Activated naive CD4-positive, alpha-beta T cell treated with anti-CD3 and anti-CD28 coated beads, Interleukin-2, amount 50 U/mL, for 16 hours (primary cell): ENCODE measurements around the gene MRPS18B.
"Not testable (repeated sequence)": the region's sequence is repeated elsewhere in the genome, so short reads cannot be mapped to it uniquely, and the experiment has no call there.

Source experiments
- DNase-seq: peaks from one replicate; pipeline ENCODE4 v3.0.0-alpha.2; 2020

Gene MRPS18B

GRCh38 chr6:30644769-30645168, 27.1 kb downstream of the MRPS18B start:
- no peak for DNase-seq

GRCh38 chr6:30645989-30646388, 28.3 kb downstream of the MRPS18B start:
- no peak for DNase-seq

DNA sequence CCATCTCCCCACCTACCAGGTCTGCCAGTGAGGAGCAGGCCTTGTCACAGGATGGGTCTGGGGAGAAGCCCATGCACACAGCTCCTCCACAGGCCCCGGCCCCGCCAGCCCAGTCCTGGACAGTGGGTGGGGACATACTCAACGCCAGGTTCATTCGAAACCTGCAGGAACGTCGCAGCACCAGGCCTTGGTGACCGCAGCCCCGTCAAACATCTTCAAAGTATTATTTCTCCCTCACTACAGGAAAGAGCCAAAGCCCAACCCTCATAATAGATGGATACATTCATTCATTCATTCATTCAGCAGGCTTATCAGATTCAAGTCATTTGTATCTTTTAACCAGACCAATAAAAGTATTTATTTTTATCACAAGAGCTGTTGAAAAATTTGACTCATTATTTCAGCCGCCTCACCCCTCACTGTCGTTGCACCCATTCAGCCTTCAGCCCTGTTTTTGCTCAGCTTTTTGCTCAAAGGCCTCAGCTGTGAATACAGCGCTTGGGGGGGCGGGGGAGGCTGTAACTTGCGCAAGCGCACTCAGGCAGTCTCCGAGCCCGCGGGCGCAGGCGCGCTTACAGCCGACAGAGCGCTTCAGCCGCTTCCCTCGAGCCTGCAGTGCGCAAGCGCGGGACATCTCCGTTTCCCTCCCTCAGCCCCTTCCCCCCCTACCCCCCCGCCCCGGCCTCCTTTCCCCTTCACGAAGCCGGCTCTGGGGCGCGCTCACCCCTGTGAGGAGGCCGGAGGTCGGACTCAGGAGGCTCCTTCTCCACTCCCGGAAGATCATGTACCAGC, 29.0 kb downstream of the MRPS18B start, which contains the start of gene C6orf136:
C6orf136 (plus strand) TSS at position 684 of the 792 bp plus-strand sequence; CDS start at position 783, 99 bp downstream.
- peak; percentile 93 for DNase-seq

DNA sequence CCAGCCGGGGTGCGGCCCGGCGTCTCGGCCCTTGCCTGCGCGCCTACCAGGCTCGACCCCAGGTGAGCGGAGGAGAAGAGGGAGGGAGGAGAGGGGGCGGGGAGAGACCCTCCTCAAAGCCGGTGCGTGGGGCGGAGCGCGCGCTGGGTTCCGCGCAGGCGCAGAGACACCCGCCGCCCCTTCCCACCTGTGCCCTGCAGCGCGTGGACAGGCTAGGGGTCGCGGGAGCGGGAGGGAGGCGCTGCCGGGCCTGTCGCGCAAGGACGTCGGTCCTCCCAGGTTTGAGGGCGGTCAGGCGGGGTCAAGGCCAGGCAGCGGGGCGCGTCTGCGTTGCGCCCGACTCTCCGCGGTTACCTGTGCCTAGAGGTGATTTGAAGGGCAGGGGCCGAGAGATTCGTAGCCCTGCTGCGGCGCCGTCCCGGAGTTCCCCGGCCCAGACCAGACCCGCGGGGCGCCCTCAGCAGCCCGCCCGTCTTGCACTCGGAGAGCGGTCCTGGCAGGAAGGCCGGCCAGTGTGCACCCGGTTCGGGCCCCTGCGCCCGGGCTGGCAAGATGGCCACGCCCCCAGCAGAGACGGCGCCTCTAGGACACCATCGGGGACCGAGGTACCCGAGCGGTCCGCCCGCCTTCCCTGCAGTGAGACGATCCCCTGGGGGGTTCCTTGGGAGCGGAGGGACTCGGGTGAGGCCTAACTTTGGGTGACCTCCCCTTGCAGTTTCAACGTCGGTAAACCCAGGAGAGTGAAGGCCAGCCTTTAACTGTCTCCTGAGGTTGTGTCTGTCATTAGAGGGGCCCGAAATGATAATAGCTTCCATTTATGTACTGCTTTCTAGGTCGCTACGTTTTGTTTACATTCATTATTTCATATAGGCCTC, 29.8 kb downstream of the MRPS18B start:
- peak; percentile 79 for DNase-seq

DNA sequence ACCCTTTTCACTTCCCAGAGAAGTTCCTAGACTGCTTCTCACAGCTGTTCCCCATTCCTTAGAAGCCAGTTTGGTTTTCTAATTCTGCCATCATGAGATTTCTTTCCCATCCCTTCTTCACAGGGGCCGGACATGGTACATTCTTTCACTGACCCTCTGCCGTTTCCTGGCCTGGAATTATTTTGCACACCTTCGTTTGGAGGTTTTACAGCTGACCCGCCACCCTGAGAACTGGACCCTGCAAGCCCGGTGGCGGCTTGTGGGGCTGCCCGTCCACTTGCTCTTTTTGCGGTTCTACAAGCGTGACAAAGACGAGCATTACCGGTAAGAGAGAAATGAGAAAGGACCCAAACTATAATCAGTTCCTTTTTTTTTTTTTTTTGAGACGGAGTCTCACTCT, 33.5 kb downstream of the MRPS18B start:
- no peak for DNase-seq

GRCh38 chr6:30654798-30655742, 37.4 kb downstream of the MRPS18B start:
- no peak for DNase-seq

GRCh38 chr6:30655743-30656094, 38.1 kb downstream of the MRPS18B start:
- DNase-seq: no peak

DNA sequence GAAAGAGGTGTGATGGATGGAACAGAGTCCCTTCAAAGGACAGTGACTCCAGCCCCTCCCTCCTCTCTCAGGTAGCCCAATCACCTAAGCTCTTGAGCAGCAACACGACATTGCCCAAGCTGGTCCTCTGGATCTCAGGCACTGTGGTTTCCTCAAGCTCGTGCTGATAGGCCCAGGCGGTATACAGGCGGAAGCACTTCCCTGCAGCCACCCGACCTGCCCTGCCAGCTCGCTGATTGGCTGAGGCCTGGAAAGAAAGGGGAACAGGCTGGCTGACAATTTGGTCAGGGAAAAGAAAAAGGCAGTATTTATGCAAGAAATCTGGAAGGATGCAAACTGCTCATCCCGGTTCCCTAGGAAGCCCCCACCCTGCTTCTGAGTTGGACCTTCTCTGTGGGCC, 38.9 kb downstream of the MRPS18B start:
- DNase-seq: no peak

- no peak for DNase-seq
Measured at GRCh38 chr6:30657454-30657853, 39.8 kb downstream of the MRPS18B start.

GRCh38 chr6:30657922-30658321, 40.3 kb downstream of the MRPS18B start:
- not testable (repeated sequence) for DNase-seq

GRCh38 chr6:30664994-30665767, 47.5 kb downstream of the MRPS18B start:
- DNase-seq: no peak

DNA sequence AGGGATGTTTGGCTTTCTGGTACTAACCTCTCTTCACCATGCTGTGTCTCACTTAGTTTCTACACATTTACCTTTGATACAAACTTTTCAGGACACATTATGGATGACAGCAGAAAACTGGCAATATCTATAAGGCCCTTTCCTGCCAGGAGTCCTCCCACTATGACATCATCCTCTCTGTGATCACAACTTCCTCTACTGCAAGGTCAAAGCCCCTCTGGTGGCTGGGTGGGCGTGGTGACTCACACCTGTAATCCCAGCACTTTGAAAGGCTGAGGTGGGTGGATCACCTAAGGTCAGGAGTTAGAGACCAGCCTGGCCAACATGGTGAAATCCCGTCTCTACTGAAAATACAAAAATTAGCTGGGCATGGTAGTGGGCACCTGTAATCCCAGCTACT, 48.7 kb downstream of the MRPS18B start:
- DNase-seq: peak; percentile 43

DNA sequence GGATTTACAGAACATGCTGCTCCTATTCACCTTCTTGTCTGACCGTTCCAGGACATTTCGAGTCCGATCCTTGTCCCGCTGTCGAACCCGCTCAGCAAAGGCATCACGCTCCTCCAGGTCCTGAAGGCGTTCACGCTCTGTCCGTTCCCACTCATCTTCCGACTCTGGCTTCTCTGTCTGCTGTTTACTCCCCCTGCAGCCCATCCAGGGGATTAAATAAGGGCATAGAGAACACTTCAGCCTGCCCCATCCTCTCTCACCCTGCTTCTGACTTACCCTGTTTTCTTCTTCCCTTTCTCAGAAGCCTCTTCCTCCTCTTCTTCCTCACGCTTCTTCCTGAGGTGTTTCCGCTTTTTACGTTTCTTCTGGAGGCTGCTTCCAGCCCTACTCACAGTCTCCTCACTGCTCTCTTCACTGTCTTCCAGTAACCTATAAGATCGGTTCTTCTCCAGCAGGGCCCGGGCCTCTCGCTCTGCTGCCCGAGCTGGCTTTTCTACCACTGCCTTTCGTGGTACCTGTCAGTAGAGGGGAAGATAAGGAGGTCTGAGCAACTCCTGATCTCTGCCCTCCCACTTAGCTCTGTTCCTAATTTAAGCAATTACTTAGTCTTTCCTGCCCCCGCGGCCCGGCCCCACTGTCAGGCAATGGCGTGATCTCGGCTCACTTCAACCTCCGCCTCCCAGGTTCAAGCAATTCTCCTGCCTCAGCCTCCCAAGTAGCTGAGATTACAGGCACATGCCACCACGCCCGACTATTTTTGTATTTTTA, 53.3 kb downstream of the MRPS18B start:
- DNase-seq: no peak

- DNase-seq: peak; percentile 86
Measured at GRCh38 chr6:30672445-30673253, 55.0 kb downstream of the MRPS18B start, which contains the start of gene DHX16. Gene DHX16, minus strand, starts transcription at chr6:30673006. Its CDS starts 165 bp downstream, at chr6:30672841.
